ENCODE results near the gene SMIM5. TPM values are rescaled to one million over a fixed set of nuclear protein-coding genes. Genes with fewer than 3 reads are reported as not detected.

The SMIM5 gene
- total RNA-seq, 4 donors from 2014 or later = 2.3 to 13.6 (median 7.9) TPM

- H3K27me3 ChIP-seq = no peaks in the 10 kb centered on the region
- H3K4me3 ChIP-seq (replicated peaks in 1 of 3) = no peak overlapping the region
- no peak for TF ChIP-seq POLR2A (IDR thresholded peaks at IDR 0.05)
- H3K36me3 ChIP-seq = no peaks in the 10 kb centered on the region
- DNase-seq = no peak
- H3K9me3 ChIP-seq = no peaks in the 10 kb centered on the region
- no peak overlapping the region for H3K27ac ChIP-seq
- H3K4me1 ChIP-seq = no peaks in the 10 kb centered on the region
- WGBS, 2 donors = 81% methylated on average over 3 of the region's 6 CpGs; no CpG with 5 or more reads in 1 of the 2 donors
- intact Hi-C loops (cut with DNase I) = loop anchor here (10.0 kb wide), 1 partner anchor 271 kb away; no protein-coding TSS in a partner anchor
Measured at GRCh38 chr17:75595920-75596313, 37.3 kb upstream of the SMIM5 start.

- 87 to 93% methylated on average over 8 to 14 of the region's 17 CpGs for WGBS, 2 donors
- Histone ChIP-seq H3K4me1 (no peaks in the 10 kb centered on the region), H3K9me3 (no peaks in the 10 kb centered on the region), H3K27ac (no peak overlapping the region), H3K4me3 (replicated peaks in 1 of 3) (no peak overlapping the region), H3K36me3 (no peaks in the 10 kb centered on the region), H3K27me3 (no peaks in the 10 kb centered on the region)
- TF ChIP-seq CTCF (IDR thresholded peaks at IDR 0.05) (no peak), POLR2A (IDR thresholded peaks at IDR 0.05) (no peak)
- intact Hi-C loops (cut with DNase I) = loop anchor here (10.0 kb wide), 1 partner anchor 272 kb away; no protein-coding TSS in a partner anchor
- DNase-seq = no peak
Measured at GRCh38 chr17:75596320-75597087, 36.7 kb upstream of the SMIM5 start.

- no peaks in the 10 kb centered on the region for H3K36me3 ChIP-seq
- H3K4me3 ChIP-seq (replicated peaks in 1 of 3) = no peak overlapping the region
- H3K4me1 ChIP-seq = peaks cover 0 to 4% of the 10 kb centered on the region in 2 donors
- intact Hi-C loops (cut with DNase I) = no loop called here
- H3K9me3 ChIP-seq = no peaks in the 10 kb centered on the region
- peak; percentile 64 to 74 for DNase-seq
- no peaks in the 10 kb centered on the region for H3K27me3 ChIP-seq
- H3K27ac ChIP-seq = no peak overlapping the region
- WGBS, 2 donors = 68% methylated on average over 18 to 19 of the region's 28 CpGs
- TF ChIP-seq CTCF (IDR thresholded peaks at IDR 0.05) = peak; percentile 54 to 79 (median 62)
- TF ChIP-seq POLR2A (IDR thresholded peaks at IDR 0.05) = no peak
Measured at GRCh38 chr17:75601057-75601987, 31.9 kb upstream of the SMIM5 start.

- H3K4me3 ChIP-seq (replicated peaks in 1 of 3) = no peak overlapping the region
- TF ChIP-seq POLR2A (IDR thresholded peaks at IDR 0.05) (no peak), CTCF (IDR thresholded peaks at IDR 0.05) (no peak)
- peaks cover 0 to 4% of the 10 kb centered on the region in 2 donors for H3K4me1 ChIP-seq
- intact Hi-C loops (cut with DNase I) = no loop called here
- no peaks in the 10 kb centered on the region for H3K27me3 ChIP-seq
- H3K27ac ChIP-seq = no peak overlapping the region
- no peaks in the 10 kb centered on the region for H3K9me3 ChIP-seq
- peak; percentile 25 to 55 for DNase-seq
- 83 to 87% methylated on average over 6 to 9 of the region's 12 CpGs for WGBS, 2 donors
- H3K36me3 ChIP-seq = no peaks in the 10 kb centered on the region
Measured at GRCh38 chr17:75602644-75603043, 30.6 kb upstream of the SMIM5 start.

GRCh38 chr17:75603123-75603522, 30.1 kb upstream of the SMIM5 start:
- intact Hi-C loops (cut with DNase I) = no loop called here
- 84 to 89% methylated on average over 9 of the region's 9 CpGs for WGBS, 2 donors
- TF ChIP-seq POLR2A (IDR thresholded peaks at IDR 0.05) (no peak), CTCF (IDR thresholded peaks at IDR 0.05) (no peak)
- Histone ChIP-seq H3K4me3 (replicated peaks in 1 of 3) (no peak overlapping the region), H3K36me3 (no peaks in the 10 kb centered on the region), H3K4me1 (peaks cover 0 to 4% of the 10 kb centered on the region in 2 donors), H3K27ac (no peak overlapping the region), H3K9me3 (no peaks in the 10 kb centered on the region), H3K27me3 (no peaks in the 10 kb centered on the region)
- no peak for DNase-seq
